OCI-LY3 (cell line): Measurements from ENCODE around the gene CPLX1.

ENCODE experiments used
- EZH2phosphoT487 ChIP-seq: fragments of 200-600 bp; shearing (Covaris generic); IDR thresholded peaks from 2 replicates; pipeline ENCODE4 v1.6.1; 2018; ENCODE audit warnings: antibody characterized with exemption, mixed run types, low read depth
- TF ChIP-seq, protein P1 (sequence below): fragments of 200-600, 300-600 bp; sonication (generic); IDR thresholded peaks from 2 replicates; pipeline ENCODE4 v1.5.1; 2014; ENCODE audit warnings: antibody characterized with exemption, low read length, low read depth

DNA sequence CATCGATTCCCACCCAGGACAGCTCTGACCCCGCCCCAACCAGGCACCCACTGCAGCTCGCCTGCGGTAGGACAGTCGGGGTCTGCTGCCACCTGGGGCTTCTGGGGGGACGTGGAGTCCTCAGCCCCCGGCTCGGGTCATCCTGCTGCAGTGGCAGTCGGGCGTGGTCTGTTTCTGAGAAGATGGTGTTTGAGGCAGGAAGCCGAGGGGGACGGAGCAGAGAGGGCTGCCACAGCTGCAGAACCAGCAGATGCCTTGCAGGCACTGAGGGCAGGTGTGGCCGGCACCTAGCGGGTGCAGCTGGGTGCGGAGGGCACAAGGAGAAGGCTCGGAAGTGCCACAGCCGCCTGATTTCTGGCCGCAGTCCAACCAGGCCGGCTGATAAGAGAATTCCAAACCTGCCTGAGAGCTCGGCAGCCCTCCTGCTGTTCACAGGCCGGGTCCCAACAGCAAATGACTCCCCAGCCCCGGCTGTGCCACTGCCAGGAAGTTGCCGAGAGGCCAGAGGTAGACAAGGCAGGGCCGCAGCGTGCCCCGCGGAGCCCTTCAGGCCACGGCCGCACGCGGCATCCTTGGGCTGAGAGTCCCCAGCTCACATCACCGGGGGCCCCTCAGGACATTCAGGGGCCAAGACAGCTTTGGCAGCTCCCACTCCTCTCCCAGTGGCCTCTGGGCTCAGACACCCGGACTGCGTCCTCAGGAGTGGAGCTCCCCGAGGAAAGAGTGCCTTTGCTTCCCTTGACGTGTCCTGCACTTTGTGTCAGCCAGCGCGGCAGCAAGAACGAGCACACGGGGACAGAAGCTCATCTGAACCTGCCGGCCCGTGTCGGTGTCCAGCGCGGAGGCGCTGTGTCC lies 9.4 kb upstream of the CPLX1 start:
- no peak for TF ChIP-seq EZH2phosphoT487
- TF ChIP-seq, protein P1, sequence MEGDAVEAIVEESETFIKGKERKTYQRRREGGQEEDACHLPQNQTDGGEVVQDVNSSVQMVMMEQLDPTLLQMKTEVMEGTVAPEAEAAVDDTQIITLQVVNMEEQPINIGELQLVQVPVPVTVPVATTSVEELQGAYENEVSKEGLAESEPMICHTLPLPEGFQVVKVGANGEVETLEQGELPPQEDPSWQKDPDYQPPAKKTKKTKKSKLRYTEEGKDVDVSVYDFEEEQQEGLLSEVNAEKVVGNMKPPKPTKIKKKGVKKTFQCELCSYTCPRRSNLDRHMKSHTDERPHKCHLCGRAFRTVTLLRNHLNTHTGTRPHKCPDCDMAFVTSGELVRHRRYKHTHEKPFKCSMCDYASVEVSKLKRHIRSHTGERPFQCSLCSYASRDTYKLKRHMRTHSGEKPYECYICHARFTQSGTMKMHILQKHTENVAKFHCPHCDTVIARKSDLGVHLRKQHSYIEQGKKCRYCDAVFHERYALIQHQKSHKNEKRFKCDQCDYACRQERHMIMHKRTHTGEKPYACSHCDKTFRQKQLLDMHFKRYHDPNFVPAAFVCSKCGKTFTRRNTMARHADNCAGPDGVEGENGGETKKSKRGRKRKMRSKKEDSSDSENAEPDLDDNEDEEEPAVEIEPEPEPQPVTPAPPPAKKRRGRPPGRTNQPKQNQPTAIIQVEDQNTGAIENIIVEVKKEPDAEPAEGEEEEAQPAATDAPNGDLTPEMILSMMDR = no peak
